Measurements from ENCODE around the gene FBXO42.
"Not testable (repeated sequence)": the region's sequence is repeated elsewhere in the genome, so short reads cannot be mapped to it uniquely, and the experiment has no call there.

Gene FBXO42

DNA sequence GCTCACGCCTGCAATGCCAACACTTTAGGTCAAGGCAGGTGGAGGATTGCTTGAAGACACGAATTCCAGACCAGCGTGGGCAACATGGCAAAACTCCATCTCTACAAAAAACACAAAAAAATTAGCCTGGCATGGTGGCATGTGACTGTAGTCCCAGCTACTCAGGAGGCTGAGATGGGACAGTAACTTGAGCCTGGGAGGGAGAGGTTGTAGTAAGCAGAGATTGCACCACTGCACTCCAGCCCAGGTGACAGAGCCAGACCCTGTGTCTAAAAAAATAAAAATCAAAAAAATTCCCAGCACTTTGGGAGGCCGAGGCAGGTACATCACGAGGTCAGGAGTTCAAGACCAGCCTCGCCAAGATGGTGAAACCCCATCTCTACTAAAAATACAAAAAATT, 9.0 kb downstream of the FBXO42 start:
- not testable (repeated sequence) for H3K27ac ChIP-seq (ENCODE audit: low read depth, low read length); H4K5ac ChIP-seq (ENCODE audit: low read length); H2BK5ac ChIP-seq (ENCODE audit: low read length); H3K36me3 ChIP-seq (ENCODE audit: control insufficient read depth, insufficient read depth, low read length); H3K4ac ChIP-seq (ENCODE audit: low read depth, low read length); H3K18ac ChIP-seq (ENCODE audit: low read length); H3K9ac ChIP-seq (ENCODE audit: low read length); H3K27me3 ChIP-seq (ENCODE audit: insufficient read depth, low read length, poor library complexity); DNase-seq; H3K79me1 ChIP-seq (ENCODE audit: low read length); H3K23ac ChIP-seq (ENCODE audit: low read length); H3K4me2 ChIP-seq (ENCODE audit: low read length); H2BK15ac ChIP-seq (replicated peaks; ENCODE audit: low read depth); H4K8ac ChIP-seq (ENCODE audit: low read depth, low read length); H3K4me1 ChIP-seq (ENCODE audit: control insufficient read depth, low read depth, low read length); H3K4me3 ChIP-seq (ENCODE audit: low read length); H3K56ac ChIP-seq (ENCODE audit: low read length); H2AK5ac ChIP-seq (ENCODE audit: low read length); H2BK120ac ChIP-seq (ENCODE audit: low read depth, low read length)
- no CpG with 5 or more reads among the region's 6 CpGs for WGBS (ENCODE audit: extremely low coverage, insufficient coverage, low lambda C conversion rate)
- H3K79me2 ChIP-seq (ENCODE audit: control insufficient read depth, insufficient read depth, low read length), result peaks cover 10% of the 10 kb centered on the region

DNA sequence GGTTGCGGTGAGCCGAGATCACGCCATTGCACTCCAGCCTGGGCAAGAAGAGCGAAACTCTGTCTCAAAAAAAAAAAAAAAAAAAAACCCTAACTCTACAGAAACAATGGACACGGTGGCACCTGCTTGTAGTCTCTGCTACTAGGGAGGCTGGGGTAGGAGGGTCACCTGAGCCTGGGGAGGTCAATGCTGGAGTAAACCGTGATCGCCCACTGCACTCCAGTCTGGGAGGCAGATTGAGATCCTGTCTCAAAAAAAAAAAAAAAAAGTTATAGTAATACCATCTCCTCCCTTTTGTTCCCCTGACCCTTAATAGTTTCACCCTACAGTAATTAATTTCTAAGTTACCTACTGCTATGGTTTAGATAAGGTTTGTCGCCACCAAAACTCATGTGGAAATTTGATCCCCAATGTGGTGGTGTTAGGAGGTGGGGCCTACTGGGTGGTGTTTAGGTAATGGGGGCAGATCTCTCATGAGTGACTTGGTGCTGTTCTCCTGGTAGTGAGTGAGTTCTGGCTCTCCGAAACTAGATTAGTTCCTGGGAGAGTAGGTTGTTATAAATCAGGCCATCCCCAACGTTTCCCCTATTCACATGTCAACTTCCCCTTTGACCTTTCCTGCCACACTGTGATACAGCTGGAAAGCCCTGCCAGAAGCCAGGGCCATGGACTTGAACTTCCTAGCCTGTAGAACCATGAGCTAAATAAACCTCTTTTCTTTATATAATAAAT, 9.8 kb downstream of the FBXO42 start:
- H3K18ac ChIP-seq (ENCODE audit: low read length), result no peak overlapping the region
- no peak overlapping the region for H3K4me2 ChIP-seq (ENCODE audit: low read length)
- H3K79me2 ChIP-seq (ENCODE audit: control insufficient read depth, insufficient read depth, low read length), result peaks cover 8% of the 10 kb centered on the region
- H4K8ac ChIP-seq (ENCODE audit: low read depth, low read length), result no peak overlapping the region
- H3K4me3 ChIP-seq (ENCODE audit: low read length), result no peak overlapping the region
- H3K27ac ChIP-seq (ENCODE audit: low read depth, low read length), result no peak overlapping the region
- H2BK15ac ChIP-seq (replicated peaks; ENCODE audit: low read depth), result no peak overlapping the region
- no peaks in the 10 kb centered on the region for H3K4me1 ChIP-seq (ENCODE audit: control insufficient read depth, low read depth, low read length)
- H3K23ac ChIP-seq (ENCODE audit: low read length), result no peak overlapping the region
- no peak overlapping the region for H3K4ac ChIP-seq (ENCODE audit: low read depth, low read length)
- H3K9ac ChIP-seq (ENCODE audit: low read length), result no peak overlapping the region
- no peak overlapping the region for H2AK5ac ChIP-seq (ENCODE audit: low read length)
- H3K27me3 ChIP-seq (ENCODE audit: insufficient read depth, low read length, poor library complexity), result no peaks in the 10 kb centered on the region
- H3K79me1 ChIP-seq (ENCODE audit: low read length), result peaks cover 4% of the 10 kb centered on the region
- no peak overlapping the region for H2BK120ac ChIP-seq (ENCODE audit: low read depth, low read length)
- H3K56ac ChIP-seq (ENCODE audit: low read length), result no peak overlapping the region
- no CpG with 5 or more reads among the region's 10 CpGs for WGBS (ENCODE audit: extremely low coverage, insufficient coverage, low lambda C conversion rate)
- DNase-seq, result no peak
- H2BK5ac ChIP-seq (ENCODE audit: low read length), result no peak overlapping the region
- H3K36me3 ChIP-seq (ENCODE audit: control insufficient read depth, insufficient read depth, low read length), result no peaks in the 10 kb centered on the region
- no peak overlapping the region for H4K5ac ChIP-seq (ENCODE audit: low read length)

DNA sequence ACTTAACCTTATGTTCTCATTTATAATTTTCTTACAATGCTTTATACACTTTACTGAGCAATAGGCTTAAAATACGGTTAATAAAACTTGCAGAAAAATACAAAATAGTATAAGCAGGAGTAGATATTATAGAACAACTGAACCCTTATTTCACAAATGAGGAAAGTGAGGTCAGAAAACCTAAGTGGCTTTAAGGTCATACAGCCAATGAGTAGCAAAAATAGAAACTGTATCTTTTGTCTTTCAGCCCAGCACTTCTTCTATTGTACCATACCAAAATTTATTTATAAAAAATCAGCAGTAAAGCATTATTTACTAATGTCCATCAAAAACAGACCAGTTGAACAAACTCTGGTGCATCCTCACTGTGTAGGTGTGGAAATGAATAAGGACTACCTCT, 11.6 kb downstream of the FBXO42 start:
- WGBS (ENCODE audit: extremely low coverage, insufficient coverage, low lambda C conversion rate), result no CpG with 5 or more reads among the region's 1 CpG

DNA sequence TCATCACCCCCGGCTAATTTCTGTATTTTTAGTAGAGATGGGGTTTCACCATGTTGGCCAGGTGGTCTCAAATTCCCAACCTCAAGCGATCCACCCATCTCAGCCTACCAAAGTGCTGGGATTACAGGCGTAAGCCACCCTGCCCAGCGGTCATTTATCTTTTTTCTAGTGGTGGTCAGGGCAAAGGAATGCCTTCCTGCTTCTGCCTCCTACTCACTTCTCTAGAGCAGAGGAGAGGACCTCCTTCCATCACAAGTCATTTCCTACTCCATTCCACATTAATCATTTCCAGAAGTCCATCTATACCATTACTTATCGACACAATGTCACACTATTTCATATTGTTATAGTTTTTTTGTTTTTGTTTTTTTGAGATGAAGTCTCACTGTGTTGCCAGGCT, 13.3 kb downstream of the FBXO42 start:
- DNase-seq, result no peak
- no peak overlapping the region for H3K4me2 ChIP-seq (ENCODE audit: low read length)
- H3K56ac ChIP-seq (ENCODE audit: low read length), result no peak overlapping the region
- H3K27me3 ChIP-seq (ENCODE audit: insufficient read depth, low read length, poor library complexity), result no peaks in the 10 kb centered on the region
- H3K4me1 ChIP-seq (ENCODE audit: control insufficient read depth, low read depth, low read length), result no peaks in the 10 kb centered on the region
- H3K79me1 ChIP-seq (ENCODE audit: low read length), result peaks cover 4% of the 10 kb centered on the region
- H2BK5ac ChIP-seq (ENCODE audit: low read length), result no peak overlapping the region
- no peak overlapping the region for H3K9ac ChIP-seq (ENCODE audit: low read length)
- no peak overlapping the region for H3K27ac ChIP-seq (ENCODE audit: low read depth, low read length)
- peaks cover 8% of the 10 kb centered on the region for H3K79me2 ChIP-seq (ENCODE audit: control insufficient read depth, insufficient read depth, low read length)
- WGBS (ENCODE audit: extremely low coverage, insufficient coverage, low lambda C conversion rate), result 100% methylated on average over 1 of the region's 5 CpGs
- no peak overlapping the region for H3K4me3 ChIP-seq (ENCODE audit: low read length)
- no peak overlapping the region for H2BK15ac ChIP-seq (replicated peaks; ENCODE audit: low read depth)
- no peaks in the 10 kb centered on the region for H3K36me3 ChIP-seq (ENCODE audit: control insufficient read depth, insufficient read depth, low read length)
- H4K5ac ChIP-seq (ENCODE audit: low read length), result no peak overlapping the region
- no peak overlapping the region for H2AK5ac ChIP-seq (ENCODE audit: low read length)
- no peak overlapping the region for H3K23ac ChIP-seq (ENCODE audit: low read length)
- no peak overlapping the region for H4K8ac ChIP-seq (ENCODE audit: low read depth, low read length)
- H3K18ac ChIP-seq (ENCODE audit: low read length), result no peak overlapping the region
- H3K4ac ChIP-seq (ENCODE audit: low read depth, low read length), result no peak overlapping the region
- H2BK120ac ChIP-seq (ENCODE audit: low read depth, low read length), result no peak overlapping the region

More for the DNA sequence above, 11.6 kb downstream of the FBXO42 start:
- no peak for DNase-seq
- Histone ChIP-seq H3K4ac (ENCODE audit: low read depth, low read length) (no peak overlapping the region), H3K27me3 (ENCODE audit: insufficient read depth, low read length, poor library complexity) (no peaks in the 10 kb centered on the region), H2BK15ac (replicated peaks; ENCODE audit: low read depth) (no peak overlapping the region), H3K36me3 (ENCODE audit: control insufficient read depth, insufficient read depth, low read length) (no peaks in the 10 kb centered on the region), H3K79me1 (ENCODE audit: low read length) (peaks cover 4% of the 10 kb centered on the region), H3K4me1 (ENCODE audit: control insufficient read depth, low read depth, low read length) (no peaks in the 10 kb centered on the region), H3K18ac (ENCODE audit: low read length) (no peak overlapping the region), H4K5ac (ENCODE audit: low read length) (no peak overlapping the region), H3K23ac (ENCODE audit: low read length) (no peak overlapping the region), H3K4me2 (ENCODE audit: low read length) (no peak overlapping the region), H3K4me3 (ENCODE audit: low read length) (no peak overlapping the region), H4K8ac (ENCODE audit: low read depth, low read length) (no peak overlapping the region), H3K56ac (ENCODE audit: low read length) (no peak overlapping the region), H3K9ac (ENCODE audit: low read length) (no peak overlapping the region), H2BK120ac (ENCODE audit: low read depth, low read length) (no peak overlapping the region), H2AK5ac (ENCODE audit: low read length) (no peak overlapping the region), H3K27ac (ENCODE audit: low read depth, low read length) (no peak overlapping the region), H3K79me2 (ENCODE audit: control insufficient read depth, insufficient read depth, low read length) (peaks cover 5% of the 10 kb centered on the region), H2BK5ac (ENCODE audit: low read length) (no peak overlapping the region)

DNA sequence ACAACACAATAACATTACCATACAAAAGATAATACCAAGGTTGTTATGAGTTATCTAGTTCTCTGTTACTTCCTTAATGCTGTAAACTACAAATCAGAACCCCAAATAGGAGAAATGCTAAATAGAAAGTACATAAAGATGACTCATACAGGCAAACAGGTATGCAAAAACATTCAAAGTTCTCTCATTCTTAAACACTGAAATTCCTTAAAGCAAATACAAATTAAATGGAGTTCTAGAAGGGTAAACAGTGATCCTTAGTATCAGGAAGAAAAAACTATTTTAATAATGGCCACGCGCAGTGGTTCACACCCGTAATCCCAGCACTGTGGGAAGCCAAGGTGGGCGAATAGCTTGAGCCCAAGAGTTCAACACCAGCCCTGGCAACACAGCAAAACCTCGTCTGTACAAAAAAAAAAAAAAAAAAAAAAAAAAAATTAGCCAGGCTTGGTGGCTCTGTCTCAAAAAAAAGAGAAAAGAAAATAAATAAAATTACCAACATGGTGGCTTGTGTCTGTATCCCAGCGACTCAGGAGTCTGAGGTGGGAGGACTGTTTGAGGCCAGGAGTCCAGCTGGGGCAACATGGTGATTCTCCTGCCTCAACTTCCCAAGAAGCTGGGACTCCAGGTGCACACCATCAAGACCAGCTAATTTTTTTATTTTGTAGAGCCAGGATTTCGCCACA, 17.5 kb downstream of the FBXO42 start:
- Histone ChIP-seq H3K56ac (ENCODE audit: low read length) (no peak overlapping the region), H2AK5ac (ENCODE audit: low read length) (no peak overlapping the region), H3K27ac (ENCODE audit: low read depth, low read length) (no peak overlapping the region), H3K79me1 (ENCODE audit: low read length) (peaks cover 2% of the 10 kb centered on the region), H3K4me2 (ENCODE audit: low read length) (no peak overlapping the region), H3K18ac (ENCODE audit: low read length) (no peak overlapping the region), H2BK120ac (ENCODE audit: low read depth, low read length) (no peak overlapping the region), H3K27me3 (ENCODE audit: insufficient read depth, low read length, poor library complexity) (no peaks in the 10 kb centered on the region), H3K79me2 (ENCODE audit: control insufficient read depth, insufficient read depth, low read length) (peaks cover 9% of the 10 kb centered on the region), H2BK5ac (ENCODE audit: low read length) (no peak overlapping the region), H3K36me3 (ENCODE audit: control insufficient read depth, insufficient read depth, low read length) (no peaks in the 10 kb centered on the region), H2BK15ac (replicated peaks; ENCODE audit: low read depth) (no peak overlapping the region), H4K8ac (ENCODE audit: low read depth, low read length) (no peak overlapping the region), H3K9ac (ENCODE audit: low read length) (no peak overlapping the region), H3K4me1 (ENCODE audit: control insufficient read depth, low read depth, low read length) (no peaks in the 10 kb centered on the region), H4K5ac (ENCODE audit: low read length) (no peak overlapping the region), H3K23ac (ENCODE audit: low read length) (no peak overlapping the region), H3K4ac (ENCODE audit: low read depth, low read length) (no peak overlapping the region), H3K4me3 (ENCODE audit: low read length) (no peak overlapping the region)
- peak; percentile 2 for DNase-seq
- no CpG with 5 or more reads among the region's 7 CpGs for WGBS (ENCODE audit: extremely low coverage, insufficient coverage, low lambda C conversion rate)

Data from mesendoderm (in vitro differentiated cells).